GM12878 (cell line): ENCODE results near the gene PRSS1. TPM values are rescaled to one million over a fixed set of nuclear protein-coding genes. Genes with fewer than 3 reads are reported as not detected.

Experiments used
- EZH2 ChIP-seq: IDR thresholded peaks from 2 replicates; pipeline ENCODE4 v1.6.1; 2012; ENCODE audit warnings: low read depth, mild to moderate bottlenecking, control low read depth, inconsistent platforms, low read length, borderline replicate concordance; ENCODE audit not compliant: control insufficient read depth
- NFYA ChIP-seq: IDR thresholded peaks from 2 replicates; pipeline ENCODE4 v1.6.1; 2011; ENCODE audit warnings: low read depth, mild to moderate bottlenecking, low read length, improper control_type of control experiment, borderline replicate concordance
- RAD21 ChIP-seq: IDR thresholded peaks from 2 replicates; pipeline ENCODE4 v1.6.1; 2011; ENCODE audit warnings: mild to moderate bottlenecking, low read depth, low read length, moderate library complexity; ENCODE audit not compliant: insufficient read depth
- SRF ChIP-seq, 2 experiments: IDR thresholded peaks; 2 replicates each; pipeline ENCODE4 v1.6.1; 2011; ENCODE audit warnings: low read depth in 2 of 2, low read length in 2 of 2, mild to moderate bottlenecking in 1 of 2, moderate library complexity in 1 of 2
- polyA plus RNA-seq, 11 experiments: library from polyadenylated mRNA; depleted of rRNA in 4 of 11; unstranded in 6 of 11; stranded (reverse) in 5 of 11; fragments of >200 nt; fragmentation: Nextera tagmentation in 4 of 11; fragmentation: Illumina TruSeq in 1 of 11; extraction: Ambion mirVana in 4 of 11; extraction: Trizol in 1 of 11; gene quantifications; 1 replicate in 1 of 11; 2 replicates in 10 of 11; pipeline versions ENCODE4 v1.2.1 to v1.2.3, GENCODE V29; 2011 to 2016; ENCODE audit warnings: inconsistent platforms in 2 of 11, missing spikeins in 2 of 11, low read depth in 1 of 11
- total RNA-seq, 4 experiments: library from RNA; depleted of rRNA in 3 of 4; stranded (reverse); fragments of >200 nt in 3 of 4; fragmentation: Illumina TruSeq in 1 of 4; extraction: Trizol in 1 of 4; gene quantifications; 2 replicates each; pipeline versions ENCODE4 v1.2.1 to v1.2.3, GENCODE V29; 2013 to 2021
- TF ChIP-seq, protein P1 (sequence below): fragments of 450-650 bp; IDR thresholded peaks from 2 replicates; pipeline ENCODE4 v1.6.1; 2018; ENCODE audit warnings: mild to moderate bottlenecking, low read depth, moderate library complexity; ENCODE audit not compliant: partially characterized antibody
- TF ChIP-seq, protein P2 (sequence below): IDR thresholded peaks from 2 replicates; pipeline ENCODE4 v1.6.1; 2012; ENCODE audit warnings: mild to moderate bottlenecking, low read depth, low read length

The PRSS1 gene
- total and polyA plus RNA-seq, 10 of the 15 experiments (the other 5 are each of a cell fraction or from before 2014, with no cell fraction given): 11.9 TPM; not detected in 9

DNA sequence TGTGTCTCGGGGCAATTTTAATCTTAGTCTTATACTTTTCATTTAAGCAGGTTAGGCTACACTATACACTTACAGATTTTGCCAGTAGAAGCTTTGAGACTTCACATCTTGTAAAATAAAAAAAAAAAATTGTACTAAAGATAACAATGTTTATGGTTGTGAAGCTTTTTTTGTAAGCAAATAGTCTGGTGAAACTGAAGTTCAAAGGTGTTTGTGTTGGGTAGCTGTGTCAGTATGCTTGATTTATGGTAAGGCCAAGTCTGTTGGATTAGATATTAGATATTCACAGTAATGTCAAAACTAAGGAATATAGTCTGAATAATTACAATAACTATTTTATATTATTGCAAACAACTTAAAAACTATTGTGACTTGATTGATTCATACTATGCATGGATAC, 31.0 kb upstream of the PRSS1 start (continued):
- TF ChIP-seq SRF (IDR thresholded peaks at IDR 0.05; ENCODE audit: low read depth in 2 of 2, low read length in 2 of 2): no peak
- TF ChIP-seq RAD21: no peak
- no peak for TF ChIP-seq NFYA
- TF ChIP-seq EZH2: no peak
- TF ChIP-seq, protein P1, sequence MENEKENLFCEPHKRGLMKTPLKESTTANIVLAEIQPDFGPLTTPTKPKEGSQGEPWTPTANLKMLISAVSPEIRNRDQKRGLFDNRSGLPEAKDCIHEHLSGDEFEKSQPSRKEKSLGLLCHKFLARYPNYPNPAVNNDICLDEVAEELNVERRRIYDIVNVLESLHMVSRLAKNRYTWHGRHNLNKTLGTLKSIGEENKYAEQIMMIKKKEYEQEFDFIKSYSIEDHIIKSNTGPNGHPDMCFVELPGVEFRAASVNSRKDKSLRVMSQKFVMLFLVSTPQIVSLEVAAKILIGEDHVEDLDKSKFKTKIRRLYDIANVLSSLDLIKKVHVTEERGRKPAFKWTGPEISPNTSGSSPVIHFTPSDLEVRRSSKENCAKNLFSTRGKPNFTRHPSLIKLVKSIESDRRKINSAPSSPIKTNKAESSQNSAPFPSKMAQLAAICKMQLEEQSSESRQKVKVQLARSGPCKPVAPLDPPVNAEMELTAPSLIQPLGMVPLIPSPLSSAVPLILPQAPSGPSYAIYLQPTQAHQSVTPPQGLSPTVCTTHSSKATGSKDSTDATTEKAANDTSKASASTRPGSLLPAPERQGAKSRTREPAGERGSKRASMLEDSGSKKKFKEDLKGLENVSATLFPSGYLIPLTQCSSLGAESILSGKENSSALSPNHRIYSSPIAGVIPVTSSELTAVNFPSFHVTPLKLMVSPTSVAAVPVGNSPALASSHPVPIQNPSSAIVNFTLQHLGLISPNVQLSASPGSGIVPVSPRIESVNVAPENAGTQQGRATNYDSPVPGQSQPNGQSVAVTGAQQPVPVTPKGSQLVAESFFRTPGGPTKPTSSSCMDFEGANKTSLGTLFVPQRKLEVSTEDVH: no peak
- TF ChIP-seq, protein P2, sequence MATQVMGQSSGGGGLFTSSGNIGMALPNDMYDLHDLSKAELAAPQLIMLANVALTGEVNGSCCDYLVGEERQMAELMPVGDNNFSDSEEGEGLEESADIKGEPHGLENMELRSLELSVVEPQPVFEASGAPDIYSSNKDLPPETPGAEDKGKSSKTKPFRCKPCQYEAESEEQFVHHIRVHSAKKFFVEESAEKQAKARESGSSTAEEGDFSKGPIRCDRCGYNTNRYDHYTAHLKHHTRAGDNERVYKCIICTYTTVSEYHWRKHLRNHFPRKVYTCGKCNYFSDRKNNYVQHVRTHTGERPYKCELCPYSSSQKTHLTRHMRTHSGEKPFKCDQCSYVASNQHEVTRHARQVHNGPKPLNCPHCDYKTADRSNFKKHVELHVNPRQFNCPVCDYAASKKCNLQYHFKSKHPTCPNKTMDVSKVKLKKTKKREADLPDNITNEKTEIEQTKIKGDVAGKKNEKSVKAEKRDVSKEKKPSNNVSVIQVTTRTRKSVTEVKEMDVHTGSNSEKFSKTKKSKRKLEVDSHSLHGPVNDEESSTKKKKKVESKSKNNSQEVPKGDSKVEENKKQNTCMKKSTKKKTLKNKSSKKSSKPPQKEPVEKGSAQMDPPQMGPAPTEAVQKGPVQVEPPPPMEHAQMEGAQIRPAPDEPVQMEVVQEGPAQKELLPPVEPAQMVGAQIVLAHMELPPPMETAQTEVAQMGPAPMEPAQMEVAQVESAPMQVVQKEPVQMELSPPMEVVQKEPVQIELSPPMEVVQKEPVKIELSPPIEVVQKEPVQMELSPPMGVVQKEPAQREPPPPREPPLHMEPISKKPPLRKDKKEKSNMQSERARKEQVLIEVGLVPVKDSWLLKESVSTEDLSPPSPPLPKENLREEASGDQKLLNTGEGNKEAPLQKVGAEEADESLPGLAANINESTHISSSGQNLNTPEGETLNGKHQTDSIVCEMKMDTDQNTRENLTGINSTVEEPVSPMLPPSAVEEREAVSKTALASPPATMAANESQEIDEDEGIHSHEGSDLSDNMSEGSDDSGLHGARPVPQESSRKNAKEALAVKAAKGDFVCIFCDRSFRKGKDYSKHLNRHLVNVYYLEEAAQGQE: no peak
